Ishikawa (cell line): ENCODE results near the gene CACNA1C.

Source experiments
- NFIC ChIP-seq: IDR thresholded peaks from 2 replicates; pipeline ENCODE4 v1.6.1; 2012
- REST ChIP-seq: IDR thresholded peaks from 2 replicates; pipeline ENCODE4 v1.6.1; 2012; ENCODE audit warnings: low read depth, mild to moderate bottlenecking

GRCh38 chr12:2034633-2035430 is 18.0 kb upstream of the CACNA1C start:
- TF ChIP-seq NFIC: peak; percentile 83
- TF ChIP-seq REST: no peak
